Measurements from ENCODE around the gene SMIM43.

GRCh38 chr4:121773883-121774282 lies 8.9 kb upstream of the SMIM43 start:
- TF ChIP-seq BACH2 (CRISPR knock-in tag; IDR thresholded peaks at IDR 0.05; ENCODE audit: borderline replicate concordance): no peak
- no peak for TF ChIP-seq ZFP30 (CRISPR knock-in tag; IDR thresholded peaks at IDR 0.05)
- TF ChIP-seq OSR1 (CRISPR knock-in tag; IDR thresholded peaks at IDR 0.05): no peak
- TF ChIP-seq PATZ1 (CRISPR knock-in tag; IDR thresholded peaks at IDR 0.05; ENCODE audit: borderline replicate concordance): no peak
- TF ChIP-seq GLIS3 (CRISPR knock-in tag; IDR thresholded peaks at IDR 0.05): no peak
- no peak for TF ChIP-seq ZFP3 (CRISPR knock-in tag; IDR thresholded peaks at IDR 0.05)
- TF ChIP-seq, protein P1, sequence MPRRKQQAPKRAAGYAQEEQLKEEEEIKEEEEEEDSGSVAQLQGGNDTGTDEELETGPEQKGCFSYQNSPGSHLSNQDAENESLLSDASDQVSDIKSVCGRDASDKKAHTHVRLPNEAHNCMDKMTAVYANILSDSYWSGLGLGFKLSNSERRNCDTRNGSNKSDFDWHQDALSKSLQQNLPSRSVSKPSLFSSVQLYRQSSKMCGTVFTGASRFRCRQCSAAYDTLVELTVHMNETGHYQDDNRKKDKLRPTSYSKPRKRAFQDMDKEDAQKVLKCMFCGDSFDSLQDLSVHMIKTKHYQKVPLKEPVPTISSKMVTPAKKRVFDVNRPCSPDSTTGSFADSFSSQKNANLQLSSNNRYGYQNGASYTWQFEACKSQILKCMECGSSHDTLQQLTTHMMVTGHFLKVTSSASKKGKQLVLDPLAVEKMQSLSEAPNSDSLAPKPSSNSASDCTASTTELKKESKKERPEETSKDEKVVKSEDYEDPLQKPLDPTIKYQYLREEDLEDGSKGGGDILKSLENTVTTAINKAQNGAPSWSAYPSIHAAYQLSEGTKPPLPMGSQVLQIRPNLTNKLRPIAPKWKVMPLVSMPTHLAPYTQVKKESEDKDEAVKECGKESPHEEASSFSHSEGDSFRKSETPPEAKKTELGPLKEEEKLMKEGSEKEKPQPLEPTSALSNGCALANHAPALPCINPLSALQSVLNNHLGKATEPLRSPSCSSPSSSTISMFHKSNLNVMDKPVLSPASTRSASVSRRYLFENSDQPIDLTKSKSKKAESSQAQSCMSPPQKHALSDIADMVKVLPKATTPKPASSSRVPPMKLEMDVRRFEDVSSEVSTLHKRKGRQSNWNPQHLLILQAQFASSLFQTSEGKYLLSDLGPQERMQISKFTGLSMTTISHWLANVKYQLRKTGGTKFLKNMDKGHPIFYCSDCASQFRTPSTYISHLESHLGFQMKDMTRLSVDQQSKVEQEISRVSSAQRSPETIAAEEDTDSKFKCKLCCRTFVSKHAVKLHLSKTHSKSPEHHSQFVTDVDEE (CRISPR knock-in tag; IDR thresholded peaks at IDR 0.05): no peak
- TF ChIP-seq, protein P2, sequence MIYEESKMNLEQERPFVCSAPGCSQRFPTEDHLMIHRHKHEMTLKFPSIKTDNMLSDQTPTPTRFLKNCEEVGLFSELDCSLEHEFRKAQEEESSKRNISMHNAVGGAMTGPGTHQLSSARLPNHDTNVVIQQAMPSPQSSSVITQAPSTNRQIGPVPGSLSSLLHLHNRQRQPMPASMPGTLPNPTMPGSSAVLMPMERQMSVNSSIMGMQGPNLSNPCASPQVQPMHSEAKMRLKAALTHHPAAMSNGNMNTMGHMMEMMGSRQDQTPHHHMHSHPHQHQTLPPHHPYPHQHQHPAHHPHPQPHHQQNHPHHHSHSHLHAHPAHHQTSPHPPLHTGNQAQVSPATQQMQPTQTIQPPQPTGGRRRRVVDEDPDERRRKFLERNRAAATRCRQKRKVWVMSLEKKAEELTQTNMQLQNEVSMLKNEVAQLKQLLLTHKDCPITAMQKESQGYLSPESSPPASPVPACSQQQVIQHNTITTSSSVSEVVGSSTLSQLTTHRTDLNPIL (CRISPR knock-in tag; IDR thresholded peaks at IDR 0.05; ENCODE audit: low read depth): no peak
- no peak for TF ChIP-seq TOX (CRISPR knock-in tag; IDR thresholded peaks at IDR 0.05; ENCODE audit: borderline replicate concordance)
- TF ChIP-seq CSDC2 (CRISPR knock-in tag; IDR thresholded peaks at IDR 0.05): no peak
- TF ChIP-seq, protein P3, sequence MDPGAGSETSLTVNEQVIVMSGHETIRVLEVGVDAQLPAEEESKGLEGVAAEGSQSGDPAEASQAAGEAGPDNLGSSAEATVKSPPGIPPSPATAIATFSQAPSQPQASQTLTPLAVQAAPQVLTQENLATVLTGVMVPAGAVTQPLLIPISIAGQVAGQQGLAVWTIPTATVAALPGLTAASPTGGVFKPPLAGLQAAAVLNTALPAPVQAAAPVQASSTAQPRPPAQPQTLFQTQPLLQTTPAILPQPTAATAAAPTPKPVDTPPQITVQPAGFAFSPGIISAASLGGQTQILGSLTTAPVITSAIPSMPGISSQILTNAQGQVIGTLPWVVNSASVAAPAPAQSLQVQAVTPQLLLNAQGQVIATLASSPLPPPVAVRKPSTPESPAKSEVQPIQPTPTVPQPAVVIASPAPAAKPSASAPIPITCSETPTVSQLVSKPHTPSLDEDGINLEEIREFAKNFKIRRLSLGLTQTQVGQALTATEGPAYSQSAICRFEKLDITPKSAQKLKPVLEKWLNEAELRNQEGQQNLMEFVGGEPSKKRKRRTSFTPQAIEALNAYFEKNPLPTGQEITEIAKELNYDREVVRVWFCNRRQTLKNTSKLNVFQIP (CRISPR knock-in tag; IDR thresholded peaks at IDR 0.05; ENCODE audit: borderline replicate concordance, low read depth): no peak
- no peak for TF ChIP-seq ESRRG (CRISPR knock-in tag; IDR thresholded peaks at IDR 0.05)
- no peak for TF ChIP-seq ZC3H10 (CRISPR knock-in tag; IDR thresholded peaks at IDR 0.05)
- no peak for TF ChIP-seq TCF4 (CRISPR knock-in tag; IDR thresholded peaks at IDR 0.05; ENCODE audit: borderline replicate concordance)

All from SK-N-SH treated with all-trans-retinoic acid at 6 μM for 48 hours (cell line).